NCI-H82 treated with DMSO at 0.1 percent for 48 hours (cell line): ENCODE results near the gene TMCC3.
"Not testable (repeated sequence)": the region's sequence is repeated elsewhere in the genome, so short reads cannot be mapped to it uniquely, and the experiment has no call there.

Source experiments
- DNase-seq: peaks from one replicate; lab custom pipeline; 2025; ENCODE audit not compliant: unreplicated experiment; lab: John Stamatoyannopoulos, UW

Gene TMCC3

DNA sequence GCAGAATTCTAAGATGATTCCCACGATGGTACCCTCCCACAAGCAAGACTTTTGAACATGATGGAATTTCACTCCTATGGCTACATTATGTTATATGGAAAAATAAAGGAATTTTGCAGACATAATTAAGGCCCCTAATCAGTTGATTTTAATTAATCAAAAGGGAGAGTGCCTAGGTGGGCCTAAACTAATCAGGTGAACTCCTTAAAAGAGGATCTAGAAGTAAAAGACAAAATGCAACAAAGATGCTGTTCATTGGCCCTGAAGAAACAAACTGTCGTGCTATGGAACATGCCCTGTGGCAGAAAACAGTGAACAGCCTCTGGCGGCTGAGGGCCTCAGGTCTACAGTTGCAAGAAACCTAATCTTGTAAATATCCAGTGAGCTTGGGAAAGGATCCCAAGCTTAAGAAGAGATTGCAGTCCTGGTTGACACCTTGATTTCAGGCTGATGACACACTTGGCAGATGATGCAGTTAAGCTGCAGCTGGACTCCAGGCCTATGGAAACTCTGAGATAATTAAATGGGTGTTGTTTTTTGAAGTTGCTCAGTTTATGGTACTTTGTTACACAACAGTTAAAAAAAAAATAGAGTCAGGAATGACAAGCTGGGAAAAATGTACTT is 13.8 kb downstream of the TMCC3 start:
- peak; percentile 36 for DNase-seq

- DNase-seq: no peak
Measured at GRCh38 chr12:94634717-94635116, 15.6 kb downstream of the TMCC3 start.

DNA sequence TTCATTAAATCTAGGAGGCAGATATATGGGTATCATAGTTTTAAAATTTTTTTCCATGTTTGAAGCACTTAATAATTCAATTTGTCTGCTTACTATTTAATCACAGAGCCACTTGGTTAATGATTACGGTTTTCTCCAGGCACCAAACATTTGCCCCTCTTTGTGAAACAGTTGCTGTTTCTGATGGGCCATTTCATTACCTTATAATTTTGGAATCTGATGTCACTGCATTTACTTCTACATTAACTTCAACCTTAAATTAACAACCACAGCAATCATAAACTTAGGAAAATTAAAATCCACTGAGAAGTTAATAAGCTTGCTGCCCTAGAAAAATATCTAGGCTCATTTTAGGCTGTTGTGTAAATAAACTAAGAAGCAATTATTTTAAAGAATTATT is 17.0 kb downstream of the TMCC3 start:
- no peak for DNase-seq

DNA sequence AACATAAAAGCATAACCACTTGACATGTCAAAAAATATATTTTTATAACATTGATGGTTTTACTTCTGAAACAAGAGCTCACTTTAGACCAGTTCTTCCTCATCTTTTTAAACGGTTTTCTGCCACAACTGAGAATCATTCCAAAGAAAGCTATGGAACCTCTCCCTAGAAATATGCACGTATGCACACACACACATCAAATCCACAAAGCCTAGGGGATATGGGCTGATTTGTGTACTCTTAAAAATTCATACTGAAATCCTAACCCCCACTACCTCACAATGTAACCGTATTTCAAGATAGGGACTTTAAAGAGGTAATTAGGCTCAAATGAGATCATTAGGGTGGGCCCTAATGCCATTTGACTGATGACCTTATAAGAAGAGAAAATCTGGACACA is 19.3 kb downstream of the TMCC3 start:
- DNase-seq: peak; percentile 16

GRCh38 chr12:94628819-94629472 is 21.4 kb downstream of the TMCC3 start:
- DNase-seq: no peak

- DNase-seq: no peak
Measured at GRCh38 chr12:94628369-94628768, 22.0 kb downstream of the TMCC3 start.

- no peak for DNase-seq
Measured at GRCh38 chr12:94625531-94625930, 24.8 kb downstream of the TMCC3 start.

GRCh38 chr12:94623161-94623920 is 27.0 kb downstream of the TMCC3 start:
- DNase-seq: no peak

- DNase-seq: no peak
Measured at GRCh38 chr12:94622475-94622874, 27.9 kb downstream of the TMCC3 start.

DNA sequence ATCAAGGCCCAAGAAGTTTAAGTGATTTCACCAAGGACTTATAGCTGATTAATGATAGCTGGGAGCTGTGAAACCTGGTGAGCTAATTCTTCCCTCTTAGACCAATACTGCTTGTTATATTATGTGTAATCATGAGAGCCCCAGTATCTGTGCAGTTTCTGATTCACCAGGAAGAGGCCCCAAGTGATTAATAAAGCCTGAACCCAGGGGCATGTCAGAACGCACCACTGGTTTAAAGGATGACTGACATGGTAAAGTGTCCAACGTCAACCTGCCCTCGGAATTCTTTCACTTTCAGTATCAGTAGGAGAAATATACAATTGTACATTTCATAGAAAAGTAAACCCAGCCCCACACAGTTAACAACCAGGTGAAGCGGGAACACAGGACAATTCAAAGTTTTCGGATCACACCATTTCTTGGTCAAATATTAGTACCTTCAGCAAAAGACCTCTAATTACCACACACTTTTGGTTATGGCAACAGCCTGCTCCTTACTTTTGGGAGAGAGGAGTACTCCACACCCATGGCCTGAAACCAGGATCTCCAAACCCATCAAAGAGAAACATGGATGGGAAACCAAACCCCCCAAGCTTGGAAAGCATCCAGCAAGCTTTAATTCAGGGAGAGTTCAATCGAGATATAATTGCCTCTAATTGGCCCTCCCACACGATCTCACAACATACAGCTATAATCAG is 28.5 kb downstream of the TMCC3 start:
- DNase-seq: no peak

DNA sequence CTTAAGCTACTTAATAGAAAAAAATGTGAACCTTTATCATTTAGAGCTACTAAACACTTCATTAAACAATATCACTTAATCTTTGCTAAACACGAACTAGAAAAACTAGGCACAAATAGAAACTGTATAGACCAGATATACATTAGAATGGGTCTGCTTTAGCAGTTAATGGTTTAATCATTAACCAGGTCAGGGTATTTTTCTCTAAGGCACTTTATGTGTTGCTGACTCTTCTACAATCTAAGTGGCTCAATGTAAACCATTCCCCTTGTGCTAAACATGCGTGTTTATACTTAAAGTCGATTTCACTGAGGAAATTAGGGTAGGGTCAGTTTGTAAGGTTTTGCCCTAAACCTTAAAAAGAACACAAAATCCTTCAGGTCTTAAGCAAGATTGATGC is 29.7 kb downstream of the TMCC3 start:
- no peak for DNase-seq

GRCh38 chr12:94618995-94619695 is 31.2 kb downstream of the TMCC3 start:
- DNase-seq: no peak

DNA sequence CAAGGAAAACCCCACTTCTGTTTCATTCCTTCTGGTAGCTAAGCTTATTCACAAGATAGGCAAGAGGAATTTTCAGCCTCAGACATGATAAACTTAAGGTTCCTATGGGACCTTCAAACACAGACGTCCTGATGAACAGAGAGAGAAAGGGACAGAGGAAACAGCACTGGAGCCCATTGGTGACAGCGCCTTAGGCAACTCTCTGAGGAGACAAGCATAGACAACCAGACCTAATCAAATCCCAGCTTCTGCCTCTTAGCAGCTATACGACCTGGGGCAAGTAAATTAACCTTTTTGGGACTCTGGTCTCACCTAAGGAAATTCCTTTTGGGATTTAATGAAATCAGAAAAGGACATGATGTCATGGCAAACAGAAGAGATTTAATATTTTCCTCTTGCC is 33.3 kb downstream of the TMCC3 start:
- DNase-seq: no peak

GRCh38 chr12:94616203-94616729 is 34.1 kb downstream of the TMCC3 start:
- DNase-seq: no peak

DNA sequence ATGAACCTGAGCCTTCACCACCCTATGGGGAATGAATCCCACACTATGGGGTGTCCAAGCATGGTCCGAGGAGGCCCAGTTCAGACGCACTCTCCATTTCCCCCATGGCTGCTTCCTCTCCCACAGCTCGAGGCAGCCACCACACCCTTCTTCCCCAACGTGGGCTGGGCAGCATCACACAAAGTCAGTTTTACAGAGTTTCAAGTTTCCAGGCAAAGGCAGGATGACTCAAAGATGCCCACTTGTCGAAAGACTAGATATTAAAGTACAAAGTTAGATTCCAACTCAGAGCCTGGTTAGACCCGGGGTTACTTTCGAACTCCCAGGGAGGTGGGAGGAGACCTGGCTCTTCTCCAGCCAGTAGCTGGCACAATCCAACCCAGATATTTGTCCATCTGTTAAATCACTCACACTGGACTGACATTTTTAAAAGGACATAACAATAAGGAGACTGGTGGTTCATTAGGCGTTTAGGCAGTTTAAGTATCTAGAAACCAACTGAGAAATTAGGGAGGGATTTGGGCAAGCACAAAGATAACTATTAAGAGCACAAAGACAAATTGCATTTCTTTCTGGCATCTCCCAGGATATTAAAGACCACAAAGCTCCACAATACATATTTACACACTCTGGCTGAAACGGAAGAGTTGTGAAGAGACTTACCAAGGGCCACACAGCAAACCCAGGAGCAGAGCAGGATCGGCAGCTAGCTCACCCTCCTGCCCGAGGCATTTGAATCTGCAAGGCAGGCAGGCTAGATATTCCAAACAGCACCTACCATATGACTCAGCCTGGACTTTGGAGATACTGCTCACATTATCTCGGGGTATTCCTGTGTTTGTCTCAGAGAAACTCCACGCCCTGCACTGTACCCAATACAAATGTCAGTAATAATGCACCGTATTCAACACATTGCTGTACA is 34.8 kb downstream of the TMCC3 start:
- no peak for DNase-seq

DNA sequence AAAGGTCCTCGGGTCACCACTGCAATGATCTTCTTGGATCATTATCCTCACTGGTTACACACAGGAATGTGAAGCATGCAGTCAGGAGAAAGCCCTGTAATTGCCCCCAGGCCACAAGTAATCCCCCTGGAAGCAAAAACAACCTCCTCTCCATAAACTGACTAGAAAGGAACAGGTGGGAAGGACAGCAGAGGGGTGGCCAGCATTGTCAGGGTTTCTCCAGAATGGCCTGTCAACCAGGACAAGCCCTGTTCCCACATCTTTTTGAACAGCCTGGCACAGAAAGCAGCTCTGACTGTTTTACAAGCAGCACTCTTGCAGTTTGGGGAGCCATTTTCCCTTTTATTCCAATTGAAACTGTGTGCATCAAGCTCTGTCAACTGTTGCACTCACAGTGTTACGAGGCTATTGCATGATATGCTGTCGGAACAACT is 36.1 kb downstream of the TMCC3 start:
- no peak for DNase-seq

GRCh38 chr12:94609917-94610443 is 40.4 kb downstream of the TMCC3 start:
- peak; percentile 57 for DNase-seq

DNA sequence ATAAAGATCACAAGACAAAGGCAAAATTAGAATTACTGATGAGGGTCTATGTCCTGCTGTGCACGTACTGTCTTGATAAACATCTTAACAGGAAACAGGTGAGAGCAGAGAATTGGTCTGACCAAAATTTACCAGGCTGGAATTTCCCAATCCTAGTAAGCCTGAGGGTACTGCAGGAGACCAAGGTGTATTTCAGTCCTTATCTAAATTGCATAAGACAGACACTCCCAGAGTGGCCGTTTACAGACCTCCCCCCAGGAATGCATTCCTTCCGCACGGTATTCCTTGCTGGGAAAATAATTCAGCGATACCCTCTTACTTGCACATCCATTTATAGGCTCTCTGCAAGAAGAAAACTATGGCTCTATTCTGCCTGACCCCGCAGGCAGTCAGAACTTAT is 43.5 kb downstream of the TMCC3 start:
- DNase-seq: not testable (repeated sequence)

DNA sequence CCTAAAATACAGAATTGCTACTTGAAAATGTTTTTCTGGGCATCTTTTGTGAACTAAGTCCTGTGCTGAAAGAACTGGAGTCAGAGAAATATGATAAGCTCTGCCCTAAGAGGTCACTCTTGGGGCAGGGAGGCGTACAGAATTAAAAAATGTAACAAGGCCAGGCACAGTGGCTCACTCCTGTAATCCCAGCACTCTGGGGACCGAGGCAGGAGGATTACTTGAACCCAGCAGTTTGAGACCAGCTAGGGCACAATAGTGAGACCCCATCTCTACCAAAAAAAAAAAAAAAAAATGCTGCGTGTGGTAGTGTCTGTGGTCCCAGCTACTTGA is 46.0 kb downstream of the TMCC3 start:
- no peak for DNase-seq
